NK-92 (cell line): ENCODE results near the gene CYSTM1.

ENCODE experiments used
- DNase-seq: peaks from one replicate; lab custom pipeline; 2025; ENCODE audit not compliant: unreplicated experiment; lab: John Stamatoyannopoulos, UW

The CYSTM1 gene

GRCh38 chr5:140174465-140175366 is at the start of gene CYSTM1:
Gene CYSTM1, plus strand, starts transcription at chr5:140175188. Its CDS starts 19,278 bp downstream, at chr5:140194466.
- DNase-seq: peak; percentile 63

GRCh38 chr5:140125637-140126036 is 49.4 kb upstream of the CYSTM1 start, which contains the start of gene IGIP:
Gene IGIP, plus strand, starts transcription at chr5:140125937. Its CDS starts 2,540 bp downstream, at chr5:140128477.
- no peak for DNase-seq

GRCh38 chr5:140126315-140127012 is 48.5 kb upstream of the CYSTM1 start:
- no peak for DNase-seq

GRCh38 chr5:140128376-140128775 is 46.6 kb upstream of the CYSTM1 start:
- no peak for DNase-seq

GRCh38 chr5:140130949-140131733 is 43.8 kb upstream of the CYSTM1 start:
- DNase-seq: no peak

GRCh38 chr5:140131967-140132409 is 43.0 kb upstream of the CYSTM1 start:
- DNase-seq: no peak

GRCh38 chr5:140133514-140134167 is 41.3 kb upstream of the CYSTM1 start:
- no peak for DNase-seq

GRCh38 chr5:140134277-140134935 is 40.6 kb upstream of the CYSTM1 start:
- DNase-seq: no peak

- no peak for DNase-seq
Measured at GRCh38 chr5:140135127-140135526, 39.9 kb upstream of the CYSTM1 start.

GRCh38 chr5:140136624-140137023 is 38.4 kb upstream of the CYSTM1 start:
- no peak for DNase-seq

- no peak for DNase-seq
Measured at GRCh38 chr5:140140435-140140834, 34.6 kb upstream of the CYSTM1 start.

- no peak for DNase-seq
Measured at GRCh38 chr5:140141241-140141640, 33.7 kb upstream of the CYSTM1 start.

GRCh38 chr5:140142246-140142645 is 32.7 kb upstream of the CYSTM1 start:
- no peak for DNase-seq

- DNase-seq: no peak
Measured at GRCh38 chr5:140142856-140143255, 32.1 kb upstream of the CYSTM1 start.

- no peak for DNase-seq
Measured at GRCh38 chr5:140143521-140144258, 31.3 kb upstream of the CYSTM1 start.

GRCh38 chr5:140145256-140145655 is 29.7 kb upstream of the CYSTM1 start:
- no peak for DNase-seq

- no peak for DNase-seq
Measured at GRCh38 chr5:140145818-140146522, 29.0 kb upstream of the CYSTM1 start.

GRCh38 chr5:140146523-140146842 is 28.5 kb upstream of the CYSTM1 start:
- no peak for DNase-seq

- DNase-seq: no peak
Measured at GRCh38 chr5:140147460-140147859, 27.5 kb upstream of the CYSTM1 start.
